Measurements from ENCODE around the gene CCNL2. TPM values are rescaled to one million over a fixed set of nuclear protein-coding genes. Genes with fewer than 3 reads are reported as not detected.

Gene CCNL2
- polyA plus RNA-seq, 4 donors, result 71.9 to 224 (median 198) TPM

DNA sequence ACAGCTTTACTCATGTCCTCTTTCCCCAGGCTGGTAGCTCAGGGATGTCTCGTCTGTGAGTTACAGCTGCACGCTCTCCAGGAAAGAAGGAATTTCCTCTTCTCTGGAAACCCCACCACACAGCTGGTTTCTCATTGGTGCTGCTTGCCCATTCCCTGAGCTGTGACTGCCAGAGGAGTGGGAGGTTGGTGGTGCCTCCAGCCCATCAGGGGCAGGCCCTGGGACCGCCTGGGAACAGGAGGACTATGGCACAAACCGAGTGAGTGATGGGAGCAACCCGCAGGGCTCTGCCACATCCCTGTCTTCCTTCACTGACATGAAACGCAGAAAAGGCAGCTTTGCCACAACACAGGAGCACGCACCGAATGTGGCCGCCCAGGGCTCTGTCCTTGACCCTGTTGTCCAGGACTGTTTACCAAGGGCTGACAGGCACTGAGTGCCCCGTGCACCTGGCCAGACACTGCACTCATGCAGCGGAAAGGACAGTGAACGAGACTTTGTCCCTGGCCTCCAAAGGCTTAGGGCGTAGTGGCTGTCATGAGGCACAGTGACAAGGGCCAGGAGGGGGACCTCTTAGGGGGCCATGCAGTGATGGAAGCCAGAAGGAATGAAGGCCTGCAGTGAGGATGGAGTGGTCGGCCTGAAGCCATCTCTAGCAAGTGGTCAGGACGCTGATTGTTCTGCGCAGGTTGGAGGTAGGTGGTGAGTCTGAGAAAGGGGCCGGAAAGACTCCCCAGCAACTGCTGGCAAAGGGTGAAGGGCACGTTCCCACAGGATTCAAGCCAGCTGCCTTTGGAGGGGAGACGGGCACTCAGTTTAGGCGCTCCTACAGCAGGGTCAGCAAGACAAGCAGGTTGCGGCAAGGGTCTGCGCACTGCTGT, 1.7 kb upstream of the CCNL2 start:
- Histone ChIP-seq H3K36me3 (ENCODE audit: control insufficient read depth in 3 of 3, insufficient read depth in 2 of 3, low read depth in 1 of 3, low read length in 3 of 3) (peaks cover 3 to 78% (median 5%) of the 10 kb centered on the region in 3 donors), H3K27ac (ENCODE audit: low read depth in 1 of 3, low read length in 2 of 3) (peak overlapping the region in 2 of 3 donors; percentile 75 to 90), H3K27me3 (ENCODE audit: control insufficient read depth in 3 of 3, insufficient read depth in 3 of 3, low read length in 3 of 3) (no peaks in the 10 kb centered on the region), H3K4me1 (ENCODE audit: control insufficient read depth in 3 of 3, insufficient read depth in 2 of 3, low read depth in 1 of 3, low read length in 2 of 3) (peaks cover 0 to 31% (median 7%) of the 10 kb centered on the region in 3 donors), H3K4me3 (ENCODE audit: low read depth in 1 of 3, low read length in 3 of 3) (peak overlapping the region in 2 of 3 donors; percentile 82 to 99), H3K9me3 (ENCODE audit: control insufficient read depth in 2 of 2, insufficient read depth in 1 of 2, low read depth in 1 of 2, low read length in 1 of 2) (no peaks in the 10 kb centered on the region)
- no peak for FAIRE-seq
- WGBS, 3 donors, result 77 to 80% (median 79%) methylated on average over 22 of the region's 22 CpGs
- DNase-seq, result peak in 1 of 2 donors; percentile 57

DNA sequence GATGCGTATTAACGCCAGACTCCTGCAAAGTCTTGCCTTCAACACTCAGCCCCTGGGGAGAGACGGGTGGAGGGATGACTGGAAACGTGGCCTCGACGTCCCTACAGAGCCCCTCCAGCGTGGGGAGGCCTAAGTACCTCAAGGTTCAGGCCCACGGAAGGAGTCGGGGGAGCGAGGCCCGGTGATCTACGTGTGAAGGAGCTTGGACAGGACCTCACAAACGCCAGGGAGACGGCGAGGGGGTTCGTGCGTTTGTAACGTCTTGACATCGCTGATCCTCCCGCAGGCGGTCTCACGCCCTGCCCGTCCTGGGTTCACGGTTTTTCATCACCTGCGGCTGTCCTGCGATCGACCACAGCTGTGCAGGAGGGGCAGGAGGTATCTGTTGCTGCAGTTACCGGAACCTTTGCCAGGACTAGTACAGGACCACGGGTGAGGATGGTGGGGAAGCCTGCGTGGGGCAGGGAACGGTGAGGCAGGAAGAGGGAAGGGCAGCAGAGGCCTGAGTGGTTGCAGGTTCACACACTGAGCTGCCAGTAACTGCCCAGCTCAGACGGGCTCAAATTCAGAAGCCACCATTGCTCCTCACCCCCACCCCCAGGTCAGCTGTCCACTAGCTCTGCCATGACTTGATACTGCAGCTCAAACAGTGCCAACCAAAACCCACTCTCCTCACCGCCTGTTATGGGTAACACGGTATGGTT, 889 bp upstream of the CCNL2 start:
- H3K27me3 ChIP-seq (ENCODE audit: control insufficient read depth in 3 of 3, insufficient read depth in 3 of 3, low read length in 3 of 3), result no peaks in the 10 kb centered on the region
- peaks cover 9 to 79% (median 9%) of the 10 kb centered on the region in 3 donors for H3K36me3 ChIP-seq (ENCODE audit: control insufficient read depth in 3 of 3, insufficient read depth in 2 of 3, low read depth in 1 of 3, low read length in 3 of 3)
- FAIRE-seq (no peak), DNase-seq (peak; percentile 13)
- peak overlapping the region; percentile 71 to 90 (median 75) for H3K27ac ChIP-seq (ENCODE audit: low read depth in 1 of 3, low read length in 2 of 3)
- H3K4me1 ChIP-seq (ENCODE audit: control insufficient read depth in 3 of 3, insufficient read depth in 2 of 3, low read depth in 1 of 3, low read length in 2 of 3), result peaks cover 0 to 25% (median 7%) of the 10 kb centered on the region in 3 donors
- H3K9me3 ChIP-seq (ENCODE audit: control insufficient read depth in 2 of 2, insufficient read depth in 1 of 2, low read depth in 1 of 2, low read length in 1 of 2), result no peaks in the 10 kb centered on the region
- 3 to 5% (median 4%) methylated on average over 34 of the region's 34 CpGs for WGBS, 3 donors
- peak overlapping the region; percentile 82 to 99 (median 89) for H3K4me3 ChIP-seq (ENCODE audit: low read depth in 1 of 3, low read length in 3 of 3)

DNA sequence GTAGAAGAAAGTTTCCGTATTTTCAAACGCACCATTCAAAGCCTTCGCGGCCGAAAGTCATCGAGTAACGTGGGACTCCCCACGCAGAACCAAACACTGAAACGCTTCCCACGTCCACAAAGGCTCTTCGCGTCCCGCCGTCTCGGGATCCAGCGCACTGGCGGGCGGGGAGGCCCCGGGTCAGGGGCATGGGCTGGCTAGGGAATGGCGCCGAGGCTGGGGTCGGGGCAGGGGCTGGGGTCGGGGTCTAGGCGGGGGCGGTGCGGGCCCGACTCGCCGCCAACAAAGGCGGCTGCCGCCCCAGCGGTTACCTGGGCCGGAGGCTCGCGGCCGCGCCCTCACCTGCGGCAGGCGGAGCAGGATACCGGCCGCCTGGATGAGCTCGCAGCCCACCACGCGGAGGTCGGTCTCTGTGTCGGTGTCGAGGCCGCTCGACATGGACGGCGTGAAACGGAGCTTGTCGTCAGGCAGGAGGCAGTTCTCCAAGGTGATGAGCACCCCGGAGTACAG, 403 bp downstream of the CCNL2 start:
- H3K36me3 ChIP-seq (ENCODE audit: control insufficient read depth in 3 of 3, insufficient read depth in 2 of 3, low read depth in 1 of 3, low read length in 3 of 3), result peaks cover 7 to 78% (median 11%) of the 10 kb centered on the region in 3 donors

DNA sequence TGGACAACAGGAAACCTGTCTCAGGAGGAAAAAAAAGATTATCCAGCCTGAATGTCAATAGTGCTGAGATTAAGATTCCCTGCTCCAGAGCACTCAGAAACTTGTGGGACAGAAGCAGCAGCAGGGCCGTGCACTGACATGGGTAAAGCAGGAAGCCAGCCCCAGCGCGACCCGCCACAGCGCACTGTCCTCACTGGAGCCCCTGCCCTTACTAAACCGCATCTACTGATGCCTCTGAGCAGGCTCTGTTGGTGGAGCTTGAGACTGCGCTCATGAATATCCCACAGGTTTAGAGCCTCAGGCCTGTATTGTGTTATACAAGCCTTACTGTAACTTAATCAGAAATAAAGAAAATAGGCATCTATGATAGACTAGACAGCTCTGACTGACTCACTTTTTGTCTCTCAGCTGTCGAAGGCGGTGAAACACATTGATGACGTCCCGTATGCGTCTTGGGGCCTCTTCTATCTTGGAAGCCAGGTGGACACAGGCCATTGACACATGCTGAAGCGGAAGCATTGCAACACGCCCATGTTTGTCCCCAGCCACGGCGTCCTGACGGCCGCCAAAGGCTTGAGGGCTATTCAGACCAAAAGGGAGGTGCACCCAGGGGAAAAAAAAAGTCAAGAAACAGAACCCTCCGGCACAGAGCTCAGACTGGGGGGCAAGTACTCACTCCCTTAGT, 1.2 kb downstream of the CCNL2 start:
- no peaks in the 10 kb centered on the region for H3K9me3 ChIP-seq (ENCODE audit: control insufficient read depth in 2 of 2, insufficient read depth in 1 of 2, low read depth in 1 of 2, low read length in 1 of 2)
- H3K4me1 ChIP-seq (ENCODE audit: control insufficient read depth in 3 of 3, insufficient read depth in 2 of 3, low read depth in 1 of 3, low read length in 2 of 3), result peaks cover 0 to 25% (median 7%) of the 10 kb centered on the region in 3 donors
- DNase-seq (peak; percentile 32 to 44), FAIRE-seq (no peak)
- H3K27ac ChIP-seq (ENCODE audit: low read depth in 1 of 3, low read length in 2 of 3), result peak overlapping the region in 2 of 3 donors; percentile 0 to 4
- peaks cover 11 to 79% (median 13%) of the 10 kb centered on the region in 3 donors for H3K36me3 ChIP-seq (ENCODE audit: control insufficient read depth in 3 of 3, insufficient read depth in 2 of 3, low read depth in 1 of 3, low read length in 3 of 3)
- WGBS, 3 donors, result 41 to 48% (median 42%) methylated on average over 18 to 19 of the region's 19 CpGs
- H3K4me3 ChIP-seq (ENCODE audit: low read depth in 1 of 3, low read length in 3 of 3), result peak overlapping the region; percentile 82 to 99 (median 98)
- no peaks in the 10 kb centered on the region for H3K27me3 ChIP-seq (ENCODE audit: control insufficient read depth in 3 of 3, insufficient read depth in 3 of 3, low read length in 3 of 3)

More for the DNA sequence above, 403 bp downstream of the CCNL2 start:
- H3K27ac ChIP-seq (ENCODE audit: low read depth in 1 of 3, low read length in 2 of 3), result peak overlapping the region; percentile 54 to 86 (median 72)
- peak in 1 of 2 donors; percentile 43 for DNase-seq
- peaks cover 0 to 25% (median 7%) of the 10 kb centered on the region in 3 donors for H3K4me1 ChIP-seq (ENCODE audit: control insufficient read depth in 3 of 3, insufficient read depth in 2 of 3, low read depth in 1 of 3, low read length in 2 of 3)
- 0% methylated on average over 41 to 54 of the region's 54 CpGs for WGBS, 3 donors
- H3K9me3 ChIP-seq (ENCODE audit: control insufficient read depth in 2 of 2, insufficient read depth in 1 of 2, low read depth in 1 of 2, low read length in 1 of 2), result no peaks in the 10 kb centered on the region
- peak overlapping the region; percentile 82 to 99 (median 98) for H3K4me3 ChIP-seq (ENCODE audit: low read depth in 1 of 3, low read length in 3 of 3)
- H3K27me3 ChIP-seq (ENCODE audit: control insufficient read depth in 3 of 3, insufficient read depth in 3 of 3, low read length in 3 of 3), result no peaks in the 10 kb centered on the region
- FAIRE-seq, result no peak

DNA sequence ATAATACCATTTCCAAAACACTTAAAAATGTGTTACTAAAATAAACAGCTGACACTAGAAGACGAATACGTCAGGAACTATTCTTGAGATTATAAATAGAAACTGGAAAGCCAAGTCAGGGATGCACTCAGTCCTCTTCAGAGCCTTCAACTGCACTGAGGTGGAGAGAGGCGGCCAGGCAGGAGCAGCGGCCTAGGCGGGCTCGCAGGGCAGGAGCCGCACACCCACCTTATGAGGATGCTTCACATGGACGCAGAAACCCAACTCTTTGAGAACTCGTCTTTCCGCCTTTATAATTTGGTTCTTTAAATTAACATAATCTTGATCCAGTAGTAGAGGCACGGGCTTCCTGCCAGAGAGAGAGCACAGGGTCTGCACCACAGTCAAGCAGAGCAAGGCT, 4.0 kb downstream of the CCNL2 start:
- DNase-seq (no peak), FAIRE-seq (no peak)
- 90 to 97% (median 94%) methylated on average over 11 of the region's 11 CpGs for WGBS, 3 donors
- Histone ChIP-seq H3K36me3 (ENCODE audit: control insufficient read depth in 3 of 3, insufficient read depth in 2 of 3, low read depth in 1 of 3, low read length in 3 of 3) (peaks cover 17 to 71% (median 21%) of the 10 kb centered on the region in 3 donors), H3K4me3 (ENCODE audit: low read depth in 1 of 3, low read length in 3 of 3) (no peak overlapping the region), H3K4me1 (ENCODE audit: control insufficient read depth in 3 of 3, insufficient read depth in 2 of 3, low read depth in 1 of 3, low read length in 2 of 3) (peaks cover 0 to 12% (median 3%) of the 10 kb centered on the region in 3 donors), H3K27ac (ENCODE audit: low read depth in 1 of 3, low read length in 2 of 3) (no peak overlapping the region), H3K9me3 (ENCODE audit: control insufficient read depth in 2 of 2, insufficient read depth in 1 of 2, low read depth in 1 of 2, low read length in 1 of 2) (no peaks in the 10 kb centered on the region), H3K27me3 (ENCODE audit: control insufficient read depth in 3 of 3, insufficient read depth in 3 of 3, low read length in 3 of 3) (no peaks in the 10 kb centered on the region)

DNA sequence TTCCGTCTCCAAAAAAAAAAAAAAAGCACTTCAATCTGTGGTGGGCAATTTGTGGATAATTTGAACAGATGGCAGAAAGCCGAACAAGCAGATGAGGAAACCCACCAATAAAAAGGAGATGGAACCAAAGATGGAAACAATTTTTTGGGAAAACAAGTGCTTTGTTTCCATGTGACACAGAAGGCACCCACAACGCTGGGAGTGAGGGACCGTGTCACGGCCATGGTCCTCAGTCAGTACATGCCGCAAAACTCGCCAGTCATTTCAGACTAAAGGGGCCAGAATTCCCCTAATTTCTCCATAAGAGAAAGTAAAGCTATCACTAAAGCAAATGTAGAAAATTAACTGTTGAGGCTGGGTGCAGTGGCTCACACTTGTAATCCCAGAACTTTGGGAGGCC, 5.0 kb downstream of the CCNL2 start:
- DNase-seq, result no peak
- Histone ChIP-seq H3K4me3 (ENCODE audit: low read depth in 1 of 3, low read length in 3 of 3) (no peak overlapping the region), H3K27ac (ENCODE audit: low read depth in 1 of 3, low read length in 2 of 3) (no peak overlapping the region), H3K4me1 (ENCODE audit: control insufficient read depth in 3 of 3, insufficient read depth in 2 of 3, low read depth in 1 of 3, low read length in 2 of 3) (peaks cover 0 to 10% (median 3%) of the 10 kb centered on the region in 3 donors), H3K27me3 (ENCODE audit: control insufficient read depth in 3 of 3, insufficient read depth in 3 of 3, low read length in 3 of 3) (no peaks in the 10 kb centered on the region), H3K9me3 (ENCODE audit: control insufficient read depth in 2 of 2, insufficient read depth in 1 of 2, low read depth in 1 of 2, low read length in 1 of 2) (no peaks in the 10 kb centered on the region), H3K36me3 (ENCODE audit: control insufficient read depth in 3 of 3, insufficient read depth in 2 of 3, low read depth in 1 of 3, low read length in 3 of 3) (peaks cover 22 to 80% (median 30%) of the 10 kb centered on the region in 3 donors)
- no peak for FAIRE-seq
- WGBS, 3 donors, result 95 to 97% (median 96%) methylated on average over 7 of the region's 7 CpGs

DNA sequence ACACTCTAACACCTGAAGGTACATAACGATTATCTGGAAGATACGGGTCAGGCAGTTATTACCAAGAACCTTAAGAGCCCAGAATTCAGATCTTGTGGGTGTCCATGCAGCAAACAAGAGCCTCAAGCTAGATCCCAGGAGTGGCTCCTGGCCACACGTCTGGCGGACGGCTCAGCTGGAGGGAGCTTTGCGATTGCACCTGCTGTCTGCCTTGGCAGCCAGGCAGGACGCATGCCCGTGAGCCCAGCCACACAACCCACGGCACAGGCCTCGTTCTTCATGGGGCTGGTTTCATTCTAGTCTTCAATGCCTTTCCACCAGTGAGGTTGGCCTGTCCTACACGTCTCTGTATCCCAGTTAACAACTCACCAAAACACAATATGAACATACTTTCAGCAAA, 5.7 kb downstream of the CCNL2 start:
- H3K9me3 ChIP-seq (ENCODE audit: control insufficient read depth in 2 of 2, insufficient read depth in 1 of 2, low read depth in 1 of 2, low read length in 1 of 2), result no peaks in the 10 kb centered on the region
- H3K27me3 ChIP-seq (ENCODE audit: control insufficient read depth in 3 of 3, insufficient read depth in 3 of 3, low read length in 3 of 3), result no peaks in the 10 kb centered on the region
- H3K36me3 ChIP-seq (ENCODE audit: control insufficient read depth in 3 of 3, insufficient read depth in 2 of 3, low read depth in 1 of 3, low read length in 3 of 3), result peaks cover 22 to 87% (median 31%) of the 10 kb centered on the region in 3 donors
- 91 to 96% (median 92%) methylated on average over 11 of the region's 11 CpGs for WGBS, 3 donors
- FAIRE-seq (no peak), DNase-seq (no peak)
- peaks cover 0 to 9% (median 3%) of the 10 kb centered on the region in 3 donors for H3K4me1 ChIP-seq (ENCODE audit: control insufficient read depth in 3 of 3, insufficient read depth in 2 of 3, low read depth in 1 of 3, low read length in 2 of 3)
- no peak overlapping the region for H3K4me3 ChIP-seq (ENCODE audit: low read depth in 1 of 3, low read length in 3 of 3)
- no peak overlapping the region for H3K27ac ChIP-seq (ENCODE audit: low read depth in 1 of 3, low read length in 2 of 3)

DNA sequence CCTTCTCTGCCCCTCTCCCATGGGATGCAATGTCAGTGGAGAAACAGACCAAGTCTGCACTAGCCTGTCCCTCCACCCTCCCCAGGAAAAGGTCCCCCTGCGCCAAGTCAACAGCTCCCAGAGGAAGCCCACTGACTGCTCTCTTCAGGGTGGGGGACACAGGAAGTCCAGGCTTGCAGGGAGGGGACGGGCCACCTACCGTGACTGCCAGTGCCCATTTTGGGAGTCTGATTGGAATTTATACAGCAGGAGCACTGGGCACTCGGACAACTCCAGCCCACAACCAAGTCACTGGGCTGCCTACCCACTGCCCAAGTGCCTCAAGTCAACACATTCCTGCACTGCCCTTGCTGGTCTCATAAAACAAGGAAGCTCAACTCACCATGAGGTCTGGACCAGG, 6.1 kb downstream of the CCNL2 start:
- 94 to 100% (median 95%) methylated on average over 4 of the region's 4 CpGs for WGBS, 3 donors

More for the DNA sequence above, 6.1 kb downstream of the CCNL2 start:
- peaks cover 24 to 89% (median 33%) of the 10 kb centered on the region in 3 donors for H3K36me3 ChIP-seq (ENCODE audit: control insufficient read depth in 3 of 3, insufficient read depth in 2 of 3, low read depth in 1 of 3, low read length in 3 of 3)
- peaks cover 0 to 5% (median 1%) of the 10 kb centered on the region in 3 donors for H3K4me1 ChIP-seq (ENCODE audit: control insufficient read depth in 3 of 3, insufficient read depth in 2 of 3, low read depth in 1 of 3, low read length in 2 of 3)
- FAIRE-seq, result no peak
- H3K9me3 ChIP-seq (ENCODE audit: control insufficient read depth in 2 of 2, insufficient read depth in 1 of 2, low read depth in 1 of 2, low read length in 1 of 2), result no peaks in the 10 kb centered on the region
- H3K27ac ChIP-seq (ENCODE audit: low read depth in 1 of 3, low read length in 2 of 3), result no peak overlapping the region
- no peaks in the 10 kb centered on the region for H3K27me3 ChIP-seq (ENCODE audit: control insufficient read depth in 3 of 3, insufficient read depth in 3 of 3, low read length in 3 of 3)
- DNase-seq, result no peak
- H3K4me3 ChIP-seq (ENCODE audit: low read depth in 1 of 3, low read length in 3 of 3), result no peak overlapping the region
